OCI-LY3 (cell line): ENCODE results near the gene NDUFS8.

Experiments used
- CTCF ChIP-seq: fragments of 200-600, 300-600 bp; sonication (generic); IDR thresholded peaks from 2 replicates; pipeline ENCODE4 v1.5.1; 2014; ENCODE audit warnings: antibody characterized with exemption, low read length, low read depth
- EZH2phosphoT487 ChIP-seq: fragments of 200-600 bp; shearing (Covaris generic); IDR thresholded peaks from 2 replicates; pipeline ENCODE4 v1.6.1; 2018; ENCODE audit warnings: antibody characterized with exemption, mixed run types, low read depth

- TF ChIP-seq CTCF (no peak), EZH2phosphoT487 (no peak)
Measured at GRCh38 chr11:68047437-68048290, 17.2 kb downstream of the NDUFS8 start.
